CD4-positive, alpha-beta T cell treated with Interleukin-15 for 4 hours (primary cell): ENCODE data around the gene KCNH4.
"Not testable (repeated sequence)": the region's sequence is repeated elsewhere in the genome, so short reads cannot be mapped to it uniquely, and the experiment has no call there.

ENCODE experiments used
- DNase-seq: peaks from one replicate; pipeline ENCODE4 v3.0.0-alpha.2; 2020; ENCODE audit warnings: low spot score

Gene KCNH4

DNA sequence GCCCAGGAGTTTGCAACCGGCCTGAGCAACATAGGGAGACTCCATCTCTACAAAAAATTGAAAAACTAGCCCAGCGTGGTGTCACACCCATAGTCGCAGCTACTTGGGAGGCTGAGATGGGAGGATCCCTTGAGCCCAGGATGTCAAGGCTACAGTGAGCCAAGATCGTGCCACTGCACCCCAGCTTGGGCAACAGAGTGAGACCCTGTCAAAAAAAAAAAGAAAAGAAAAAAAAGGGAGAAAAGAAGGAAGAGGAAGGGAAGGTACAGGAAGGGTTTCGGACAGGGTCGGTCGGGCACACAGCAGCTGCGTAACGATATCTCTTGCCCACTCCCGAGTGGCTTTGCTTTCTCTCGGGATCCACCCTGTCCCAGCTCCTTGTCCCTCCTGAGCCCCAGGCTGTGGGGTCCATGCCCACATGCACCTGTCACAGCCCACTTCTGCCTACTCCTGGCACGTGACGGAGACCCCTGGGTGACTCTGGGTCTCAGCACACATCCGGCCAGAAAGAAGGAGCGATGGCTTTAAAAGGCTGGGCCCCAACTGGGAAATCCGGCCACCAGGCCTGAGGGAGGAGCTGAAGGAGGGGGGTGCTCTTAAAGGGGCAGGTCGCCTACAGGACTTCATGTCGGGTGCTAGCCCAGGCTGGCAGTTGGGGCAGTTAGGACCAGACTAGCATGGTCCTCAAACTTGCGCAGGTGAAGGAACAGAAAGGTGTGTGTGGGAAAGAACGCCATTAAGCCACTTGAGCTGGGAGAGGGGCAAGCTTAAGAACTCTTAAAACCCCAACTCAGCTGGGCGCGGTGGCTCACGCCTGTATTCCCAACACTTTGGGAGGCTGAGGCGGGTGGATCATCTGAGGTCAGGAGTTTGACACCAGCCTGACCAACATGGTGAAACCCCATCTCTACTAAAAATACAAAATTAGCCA lies 13.3 kb upstream of the KCNH4 start, which contains the start of gene GHDC:
Gene GHDC, minus strand, starts transcription at position 526 of the 931 bp plus-strand sequence. CDS start 913 bp downstream, outside the sequence.
- peak; percentile 82 for DNase-seq

DNA sequence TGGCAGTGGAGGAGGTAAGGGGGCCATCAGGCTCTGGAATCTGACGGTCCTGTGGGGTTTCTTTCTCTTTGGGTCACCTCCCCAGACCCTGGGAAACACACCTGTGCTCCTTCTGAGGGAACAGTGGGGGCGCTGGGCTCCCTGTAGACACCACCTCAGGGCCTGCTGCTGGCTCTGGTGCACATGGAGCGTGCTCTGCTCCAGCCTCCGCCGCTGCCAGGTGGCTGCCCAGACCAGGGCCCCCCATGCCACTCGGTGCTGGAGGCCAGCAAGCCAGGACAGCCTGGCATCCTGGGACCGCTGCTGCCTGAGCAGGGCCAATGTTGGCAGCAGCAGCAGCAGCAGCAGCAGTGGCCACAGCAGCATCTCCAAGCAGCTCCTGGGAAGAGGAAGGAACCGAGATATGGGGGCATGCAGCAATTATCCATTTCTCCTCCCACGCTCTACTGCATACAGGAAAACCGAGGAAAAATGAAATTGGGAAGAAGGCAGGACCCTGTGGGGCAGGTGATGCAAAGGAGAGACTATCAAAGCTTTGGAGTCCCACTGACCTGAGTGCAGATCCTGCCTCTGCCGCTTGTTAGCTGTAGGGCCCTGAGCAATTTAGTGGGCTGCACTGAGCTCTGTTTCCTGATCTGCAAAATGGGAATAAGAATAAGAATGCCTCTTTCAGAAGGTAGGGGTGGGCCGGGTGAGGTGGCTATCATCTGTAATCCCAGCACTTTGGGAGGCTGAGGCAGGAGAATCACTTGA lies 12.4 kb upstream of the KCNH4 start:
- DNase-seq: no peak

DNA sequence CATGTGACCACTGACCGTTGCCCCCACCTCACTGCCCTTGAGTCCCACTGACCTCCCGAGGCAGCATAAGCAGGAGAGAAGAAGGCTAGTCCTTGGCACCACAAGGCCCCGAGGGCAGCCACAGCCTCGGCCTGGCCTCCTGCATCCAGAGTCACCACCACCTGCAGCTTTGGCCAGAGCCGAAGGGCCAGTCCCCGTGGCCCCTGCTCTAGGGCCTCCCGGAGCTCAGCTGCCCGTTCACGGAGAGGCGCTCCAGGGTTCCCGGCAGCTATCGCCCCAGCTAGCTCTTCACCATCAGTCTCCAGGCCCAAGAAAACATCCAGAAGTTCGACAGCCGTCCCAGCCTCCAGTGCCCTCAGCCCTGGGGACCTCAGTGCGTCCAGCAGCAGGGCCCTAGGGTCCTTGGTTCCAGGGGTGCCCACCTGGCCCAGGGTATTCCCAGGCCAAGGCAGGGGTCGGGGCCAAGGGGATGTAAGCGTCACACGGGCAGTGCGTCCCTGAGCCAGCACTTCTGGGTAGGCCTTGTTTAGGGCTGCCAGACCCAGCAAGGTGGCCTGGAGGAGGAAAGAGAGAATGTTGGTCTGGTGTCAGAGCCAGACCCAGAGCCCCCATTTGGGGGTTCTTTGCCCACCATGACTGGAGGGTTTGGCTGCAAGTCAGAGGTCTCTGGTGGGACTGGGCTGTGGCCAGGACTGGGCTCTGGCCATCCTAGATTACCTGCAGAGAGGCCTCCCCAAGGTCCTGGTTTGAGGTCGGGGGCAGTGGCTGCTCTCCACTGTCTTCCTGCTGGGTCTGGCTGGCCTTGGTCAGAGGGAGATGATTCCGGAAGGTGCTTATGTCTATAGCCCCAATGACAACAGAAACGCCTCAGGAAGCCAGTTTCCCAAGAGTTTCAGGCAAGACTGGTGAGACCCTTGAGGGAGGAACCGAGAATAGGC lies 11.5 kb upstream of the KCNH4 start:
- DNase-seq: no peak

DNA sequence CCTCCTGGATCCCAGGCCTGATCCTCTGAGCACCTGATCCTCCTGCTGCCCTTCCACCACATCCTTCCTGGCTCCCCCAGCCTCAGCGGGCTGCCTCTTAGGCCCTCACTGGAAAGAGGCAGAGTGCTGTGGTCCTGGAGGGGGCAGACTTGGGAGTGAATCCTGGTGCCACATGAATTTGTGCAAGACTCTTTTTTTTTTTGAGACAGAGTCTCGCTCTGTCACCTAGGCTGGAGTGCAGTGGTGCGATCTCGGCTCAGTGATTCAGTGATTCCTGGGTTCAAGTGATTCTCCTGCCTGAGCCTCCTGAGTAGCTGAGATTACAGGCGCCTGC lies 10.3 kb upstream of the KCNH4 start:
- DNase-seq: no peak

DNA sequence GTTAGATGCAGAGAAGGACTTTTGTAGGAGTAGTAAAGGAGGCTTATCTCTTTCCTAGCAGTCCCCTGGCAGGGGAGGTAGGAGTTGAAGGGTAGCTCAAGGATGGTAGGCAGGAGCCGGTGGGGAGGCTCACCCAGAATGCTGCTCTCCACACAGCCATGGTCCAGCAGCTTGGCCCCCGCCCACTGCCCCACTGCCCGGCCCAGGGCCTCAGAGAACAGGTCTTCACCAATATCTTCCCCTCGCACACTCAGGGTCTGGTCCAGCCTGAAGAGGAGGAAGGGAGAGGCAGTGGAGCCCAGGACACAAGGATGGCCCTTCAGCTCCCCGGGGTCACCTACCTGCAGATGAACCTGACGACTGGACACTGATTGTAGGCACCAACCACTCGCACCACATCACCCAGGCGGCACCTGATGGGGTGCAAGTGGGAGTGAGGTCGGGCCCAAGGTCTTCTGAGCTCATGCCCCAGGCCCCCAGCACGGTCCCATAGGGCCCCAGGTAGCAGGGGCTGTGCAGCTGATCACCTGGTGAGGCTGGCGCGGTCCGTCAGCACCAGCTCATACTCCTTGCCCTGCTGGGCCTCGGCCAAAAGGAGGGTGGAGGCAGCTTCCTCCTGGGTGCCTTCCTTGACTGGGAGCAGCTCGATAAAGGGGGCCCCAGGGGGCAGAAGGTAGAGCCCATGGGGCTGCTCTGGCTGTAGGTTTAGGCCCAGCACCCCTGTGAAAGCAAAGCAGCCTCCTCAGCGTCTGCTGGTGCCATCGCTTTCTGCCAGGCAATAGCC lies 9.7 kb upstream of the KCNH4 start:
- DNase-seq: no peak

DNA sequence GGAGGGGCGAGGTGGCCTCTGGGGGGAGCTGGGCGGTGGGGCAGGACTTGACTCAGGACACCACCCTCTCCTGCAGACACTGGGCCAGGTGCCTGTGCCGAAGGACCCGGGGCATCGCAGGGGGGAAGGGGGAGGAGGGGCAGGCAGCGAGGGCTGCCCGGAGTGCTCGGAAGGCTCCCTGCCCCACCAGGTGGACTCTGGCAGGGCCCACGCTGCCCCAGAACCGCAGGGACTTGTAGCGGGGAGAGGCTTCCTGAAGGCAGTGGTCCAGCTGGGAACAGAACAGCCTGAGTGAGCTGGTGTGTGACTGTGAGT lies 8.7 kb upstream of the KCNH4 start:
- no peak for DNase-seq

DNA sequence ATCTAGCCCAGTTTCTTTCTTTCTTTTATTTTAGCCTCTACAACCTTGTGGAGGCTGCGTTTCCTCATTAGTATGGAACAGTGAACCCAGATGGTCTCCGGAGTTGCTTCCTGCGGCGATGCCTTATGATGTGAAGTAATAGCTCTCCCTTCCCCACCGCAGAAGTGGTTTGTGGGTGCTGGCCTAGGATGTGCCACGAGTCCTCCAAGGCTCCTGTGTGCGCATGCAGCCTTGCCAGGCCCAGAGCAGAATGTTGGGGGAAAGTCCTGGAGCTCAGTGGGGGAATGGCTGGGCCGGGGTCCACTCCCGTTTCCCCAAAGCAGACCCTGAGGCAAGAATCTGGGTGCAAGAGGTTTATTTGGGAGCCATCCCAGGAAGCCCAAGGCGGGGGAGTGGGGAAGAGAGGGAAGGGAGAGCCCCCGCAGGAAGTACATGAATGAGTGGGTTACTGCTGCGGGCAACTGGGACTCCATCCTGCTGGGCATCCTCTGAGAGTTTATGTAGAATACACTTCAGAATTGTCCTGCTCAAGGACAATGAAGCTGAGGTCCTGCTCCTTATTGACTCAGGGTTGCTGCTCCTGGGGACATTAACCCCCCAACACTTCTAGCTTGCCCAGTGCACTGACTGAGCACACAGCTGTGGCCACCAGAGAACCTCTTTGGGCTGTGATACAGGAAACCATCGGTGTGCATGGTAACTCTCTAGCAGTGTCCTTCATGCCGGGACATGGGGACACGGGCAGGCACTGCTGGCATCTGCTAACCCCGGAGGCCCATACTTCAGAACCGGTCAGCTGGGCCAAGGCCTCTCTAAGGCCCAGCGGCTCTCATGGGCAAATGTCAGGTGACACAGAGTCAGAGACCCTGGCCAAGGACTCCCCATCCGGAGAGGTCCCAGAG lies 8.1 kb upstream of the KCNH4 start:
- DNase-seq: no peak

DNA sequence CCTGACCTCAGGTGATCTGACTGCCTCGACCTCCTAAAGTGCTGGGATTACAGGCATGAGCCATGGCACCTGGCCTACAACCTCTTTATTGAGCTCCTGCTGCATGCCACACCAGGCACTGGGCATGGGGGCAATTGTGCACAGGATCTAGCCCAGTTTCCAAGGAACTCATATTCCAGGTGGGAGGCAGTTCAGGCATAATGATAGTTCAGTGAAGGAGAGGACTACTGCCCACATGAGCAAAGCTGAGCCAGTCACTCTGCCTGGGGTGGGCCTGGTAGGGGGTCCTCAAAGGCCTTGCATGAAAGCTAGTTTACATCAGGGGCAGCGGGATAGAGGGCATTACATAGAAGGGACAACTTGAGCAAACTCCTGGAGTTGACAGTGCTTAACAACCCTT lies 6.9 kb upstream of the KCNH4 start:
- no peak for DNase-seq

DNA sequence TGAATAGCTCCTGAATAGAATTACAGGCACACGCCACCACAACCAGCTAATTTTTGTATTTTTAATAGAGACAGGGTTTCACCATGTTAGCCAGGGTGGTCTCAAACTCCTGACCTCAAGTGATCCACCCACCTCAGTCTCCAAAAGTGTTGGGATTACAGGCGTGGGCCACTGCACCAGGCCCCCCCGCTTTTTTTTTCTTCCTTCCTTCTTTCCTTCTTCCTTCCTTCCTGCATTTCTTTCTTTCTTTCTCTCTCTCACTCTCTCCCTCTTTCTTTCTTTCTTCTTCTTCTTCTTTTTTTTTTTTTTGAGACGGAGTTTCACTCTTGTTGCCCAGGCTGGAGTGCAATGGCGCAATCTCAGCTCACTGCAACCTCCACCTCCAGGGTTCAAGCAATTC lies 5.2 kb upstream of the KCNH4 start:
- not testable (repeated sequence) for DNase-seq

DNA sequence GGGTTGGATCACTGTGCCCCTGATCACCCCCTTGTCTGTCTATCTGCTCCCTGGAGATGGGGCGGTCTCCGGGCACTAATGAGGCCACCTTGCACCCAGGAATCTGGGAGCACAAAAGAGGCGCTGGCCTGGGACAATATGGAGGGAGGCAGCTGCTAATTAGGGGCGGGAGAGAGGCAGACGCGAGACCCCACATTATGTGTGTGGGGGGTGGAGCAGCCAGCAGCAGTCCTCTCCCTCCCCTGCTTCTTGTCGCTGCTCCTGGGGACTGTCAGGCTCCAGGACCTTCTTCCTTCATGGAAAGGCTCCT lies 4.6 kb upstream of the KCNH4 start:
- DNase-seq: no peak

DNA sequence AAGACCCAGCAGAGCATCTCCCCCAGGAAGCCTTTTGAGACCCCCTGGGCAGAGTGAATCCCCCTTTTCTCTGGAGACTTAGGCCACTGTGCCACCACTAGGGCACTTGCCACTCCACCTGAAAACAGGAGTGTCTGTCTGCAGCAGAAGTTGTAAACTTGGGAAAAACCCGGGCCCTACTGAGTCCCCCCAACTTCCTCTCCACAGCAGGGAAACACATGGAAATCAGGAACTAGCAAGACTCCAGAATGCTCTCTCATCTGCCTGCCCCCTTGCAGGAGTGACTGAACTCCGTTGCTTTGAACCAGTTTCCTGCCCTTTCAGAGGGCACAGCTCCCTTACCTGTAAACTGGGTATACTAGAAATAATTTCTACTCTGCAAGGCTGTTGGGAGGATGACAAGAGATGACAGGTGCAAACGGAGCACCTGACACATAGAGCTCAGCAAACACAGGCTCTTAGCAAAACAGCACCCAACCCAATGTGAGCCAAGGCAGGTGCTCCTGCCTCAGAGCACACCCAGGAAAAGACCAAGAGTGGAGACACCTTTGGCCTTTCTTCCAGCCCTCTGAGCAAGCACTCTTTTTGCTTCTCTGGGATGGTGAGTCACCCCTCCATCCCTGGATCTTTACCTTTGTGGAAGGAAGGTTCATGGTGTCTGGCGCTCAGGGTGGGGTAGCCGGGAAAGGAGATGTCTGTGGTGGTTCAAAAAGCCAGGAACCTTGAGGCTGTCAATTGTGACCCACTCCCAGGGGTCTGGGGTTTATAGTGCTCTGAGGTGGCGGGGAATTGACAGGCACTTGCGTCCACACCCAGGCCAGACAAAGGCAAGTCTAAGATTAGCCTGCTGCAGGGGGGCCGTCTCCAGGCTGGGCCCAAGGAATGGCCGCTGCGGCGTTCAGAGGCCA lies 4.0 kb upstream of the KCNH4 start, which contains the start of gene HCRT:
Gene HCRT, minus strand, starts transcription at position 740 of the 908 bp plus-strand sequence. Its CDS starts 87 bp downstream, at position 653.
- no peak for DNase-seq

DNA sequence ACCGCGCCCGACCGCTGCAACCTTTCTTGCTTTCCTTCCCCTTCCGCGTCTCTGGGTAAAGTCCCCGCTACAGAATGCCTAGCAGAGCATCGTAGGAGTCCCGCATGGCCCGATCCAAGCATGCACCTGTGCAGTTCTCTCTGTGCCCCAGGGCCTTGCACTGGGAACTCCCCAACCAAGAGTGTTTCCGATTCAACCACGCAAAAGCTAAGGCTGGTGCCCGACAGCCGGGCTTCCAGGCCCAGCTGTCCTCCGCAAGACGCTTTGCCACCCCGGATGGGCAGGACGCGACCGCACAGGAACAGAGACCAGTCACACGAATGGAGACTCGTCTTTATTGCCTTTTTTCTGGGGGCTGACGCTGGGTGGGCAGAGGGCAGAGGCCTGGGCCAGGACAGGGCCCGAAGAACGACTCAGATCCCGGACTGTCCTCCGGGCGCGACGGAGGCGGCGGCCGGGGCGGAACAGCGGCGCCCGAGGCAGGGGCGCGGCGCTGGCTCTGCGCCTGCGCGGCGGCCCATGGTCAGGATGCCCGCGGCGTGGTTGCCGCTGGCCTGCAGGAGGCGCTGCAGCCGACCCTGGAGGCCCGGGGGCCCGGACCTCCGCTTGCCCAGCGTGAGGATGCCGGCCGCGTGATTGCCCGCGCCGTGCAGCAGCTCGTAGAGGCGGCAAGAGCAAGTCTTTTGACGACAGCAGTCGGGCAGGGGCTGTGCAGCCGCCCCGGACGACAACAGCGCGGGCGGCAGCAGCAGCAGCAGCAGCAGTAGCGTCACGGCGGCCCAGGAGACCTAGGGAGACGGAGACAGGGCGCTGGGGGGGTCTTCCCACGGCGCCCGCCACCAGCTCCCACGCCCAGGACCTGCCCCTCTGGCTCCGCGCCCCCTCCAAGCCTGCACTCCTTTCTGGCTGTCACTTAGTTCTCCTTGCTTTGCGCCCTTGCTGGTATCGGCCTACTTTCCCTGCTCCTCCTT lies 3.1 kb upstream of the KCNH4 start:
- peak; percentile 75 for DNase-seq

DNA sequence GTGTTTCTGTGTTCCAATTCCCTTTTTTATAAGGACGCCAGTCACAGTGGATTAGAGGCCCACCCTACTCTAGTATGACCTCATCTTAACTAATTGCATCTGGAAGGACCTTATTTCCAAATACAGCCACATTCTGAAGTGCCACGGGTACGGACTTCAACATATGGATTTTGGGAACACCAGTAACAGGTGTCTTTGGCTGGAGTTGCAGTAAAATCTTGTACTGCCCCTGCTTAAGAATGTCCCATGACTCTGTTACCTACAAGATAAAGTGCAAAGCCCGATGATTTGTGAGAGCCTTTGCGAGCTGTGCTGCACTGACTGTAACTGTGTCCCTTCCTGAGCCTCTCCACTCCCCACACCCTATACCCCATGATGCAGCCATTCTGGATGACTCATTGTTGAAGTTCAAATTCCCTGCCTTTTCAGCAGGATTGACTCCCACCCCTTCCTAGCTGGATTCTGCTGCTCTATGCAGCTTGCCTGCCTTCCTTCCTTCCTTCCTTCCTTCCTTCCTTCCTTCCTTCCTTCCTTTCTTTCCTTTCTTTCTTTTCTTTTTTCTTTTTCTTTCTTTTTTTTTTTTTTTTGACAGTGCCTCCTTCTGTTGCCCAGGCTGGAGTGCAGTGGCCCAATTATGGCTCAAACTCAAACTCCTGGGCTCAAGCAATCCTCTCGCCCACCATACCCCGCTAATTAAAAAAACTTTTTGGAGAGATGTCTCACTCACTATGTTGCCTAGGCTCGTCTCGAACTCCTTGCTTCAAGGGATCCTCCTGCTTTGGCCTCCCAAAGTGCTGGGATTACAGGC lies 2.2 kb upstream of the KCNH4 start:
- no peak for DNase-seq

DNA sequence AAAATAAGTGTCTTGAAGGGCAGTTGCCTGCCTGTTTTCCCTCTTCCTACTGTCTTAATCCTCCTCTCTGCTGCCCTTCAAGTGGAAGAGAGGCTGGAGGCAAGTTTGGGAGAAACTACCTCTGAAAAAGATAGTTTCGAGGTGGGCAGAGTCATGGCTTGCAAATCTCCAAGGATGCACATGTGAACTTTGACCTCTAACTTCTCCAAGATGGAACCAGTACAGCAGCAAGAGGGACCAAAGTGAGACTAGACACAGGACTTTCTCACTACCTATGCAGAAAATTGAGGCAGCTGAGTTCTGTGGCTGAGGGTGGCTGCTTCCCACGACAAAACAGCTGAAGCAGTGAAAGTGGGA lies 887 bp upstream of the KCNH4 start:
- no peak for DNase-seq

DNA sequence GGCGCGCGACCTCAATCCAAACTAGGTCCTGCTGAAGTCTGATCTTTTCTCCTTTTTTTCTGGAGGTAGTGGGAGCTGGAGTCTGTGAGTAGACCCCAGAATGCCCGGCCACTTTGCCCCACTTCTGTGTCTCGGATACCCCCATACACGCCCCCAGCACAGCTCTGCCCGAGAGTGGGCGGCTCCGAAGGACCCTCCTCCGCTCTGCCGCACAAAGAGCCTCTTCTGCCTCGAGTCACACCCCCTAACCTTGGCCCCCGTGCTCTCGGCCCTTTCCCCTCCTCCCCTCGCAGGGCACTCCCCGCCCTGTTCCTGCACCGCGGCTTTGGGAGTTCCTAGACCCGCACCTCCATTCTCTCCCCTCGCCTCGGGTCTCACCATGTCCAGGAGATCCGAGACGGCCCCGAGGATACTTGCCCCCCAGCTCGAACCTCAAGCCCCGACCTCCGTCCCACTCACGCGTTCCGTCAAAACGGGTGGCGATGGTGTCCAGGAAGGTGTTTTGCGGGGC lies 476 bp downstream of the KCNH4 start:
- no peak for DNase-seq

DNA sequence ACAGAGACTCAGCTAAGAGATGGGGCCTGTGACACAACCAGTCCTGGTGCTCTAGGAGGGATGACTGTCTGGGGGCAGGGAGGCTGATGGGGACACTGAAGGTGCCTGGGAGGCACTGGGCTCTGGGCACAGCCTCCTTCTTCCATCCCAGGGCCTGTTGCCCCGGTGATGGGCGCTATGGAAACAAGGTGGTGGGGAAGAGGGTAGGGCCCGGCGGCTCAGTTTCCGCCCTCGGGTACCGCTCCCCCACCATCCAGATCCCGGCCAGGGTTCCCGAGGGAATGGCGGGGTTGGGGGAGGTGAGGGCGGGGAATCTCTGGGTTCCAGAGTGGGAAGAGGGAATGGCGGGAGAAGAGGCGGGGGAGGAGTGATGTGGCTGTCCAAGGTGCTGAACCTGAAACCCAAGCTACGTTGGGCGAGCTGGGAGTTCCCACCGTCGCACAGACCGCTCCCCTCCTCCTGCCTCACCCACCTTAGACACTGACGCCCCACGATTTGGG lies 981 bp downstream of the KCNH4 start:
- no peak for DNase-seq

DNA sequence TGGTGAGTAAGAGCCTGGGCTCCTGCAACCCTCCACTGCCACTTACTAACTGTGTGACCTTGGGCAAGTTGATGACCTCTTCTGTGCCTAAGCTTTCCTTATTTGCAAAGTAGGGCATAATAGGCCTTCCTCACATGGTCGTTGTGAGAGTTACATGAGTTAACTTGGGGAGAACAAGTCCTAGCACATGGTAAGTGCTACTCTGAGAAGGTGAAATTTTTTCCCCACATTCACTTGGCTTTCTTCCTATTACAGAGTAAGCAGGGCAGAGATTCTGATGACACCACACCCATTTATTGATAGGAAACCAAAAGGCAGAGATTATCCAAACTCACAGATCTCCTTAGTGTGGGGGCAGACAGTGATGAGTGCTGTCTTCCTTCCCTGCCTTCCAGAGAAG lies 1.6 kb downstream of the KCNH4 start:
- DNase-seq: no peak
